ENCODE results near the gene CYP2A6. TPM values are rescaled to one million over a fixed set of nuclear protein-coding genes. Genes with fewer than 3 reads are reported as not detected.
A peak's percentile ranks its signal among the peaks of the same experiment; 100 is the strongest.

The CYP2A6 gene
- total and polyA plus RNA-seq, 3 donors from 2014 or later = not detected

- H3K27me3 ChIP-seq = no peaks in the 10 kb centered on the region
- intact Hi-C loops (cut with DNase I; ENCODE audit: low total_unique reads) = no loop called here
- no peak for DNase-seq
- 54 to 70% methylated on average over 6 of the region's 6 CpGs for WGBS, 2 donors
- no peaks in the 10 kb centered on the region for H3K36me3 ChIP-seq (ENCODE audit: low read depth, missing control alignments)
- peak overlapping the region; percentile 61 to 95 for H3K27ac ChIP-seq
- peaks cover 54% of the 10 kb centered on the region for H3K4me1 ChIP-seq
- H3K9me3 ChIP-seq = no peaks in the 10 kb centered on the region
- H3K4me3 ChIP-seq = no peak overlapping the region
- TF ChIP-seq CTCF (IDR thresholded peaks at IDR 0.05) = no peak
Observed at GRCh38 chr19:40803857-40804782, 46.1 kb downstream of the CYP2A6 start.

- no peak overlapping the region for H3K4me3 ChIP-seq
- WGBS, 2 donors = 32 to 34% methylated on average over 9 of the region's 9 CpGs
Observed at GRCh38 chr19:40803170-40803856, 46.9 kb downstream of the CYP2A6 start.

GRCh38 chr19:40802300-40803169 lies 47.7 kb downstream of the CYP2A6 start:
- H3K4me1 ChIP-seq = peaks cover 54% of the 10 kb centered on the region

More at GRCh38 chr19:40803170-40803856, 46.9 kb downstream of the CYP2A6 start:
- intact Hi-C loops (cut with DNase I; ENCODE audit: low total_unique reads) = no loop called here
- no peaks in the 10 kb centered on the region for H3K27me3 ChIP-seq
- H3K9me3 ChIP-seq = no peaks in the 10 kb centered on the region
- no peaks in the 10 kb centered on the region for H3K36me3 ChIP-seq (ENCODE audit: low read depth, missing control alignments)
- no peak for DNase-seq
- peaks cover 54% of the 10 kb centered on the region for H3K4me1 ChIP-seq
- TF ChIP-seq CTCF (IDR thresholded peaks at IDR 0.05) = no peak
- no peak for TF ChIP-seq POLR2A (IDR thresholded peaks at IDR 0.05)
- H3K27ac ChIP-seq = peak overlapping the region; percentile 61 to 95

More at GRCh38 chr19:40802300-40803169, 47.7 kb downstream of the CYP2A6 start:
- peak; percentile 71 for DNase-seq
- intact Hi-C loops (cut with DNase I; ENCODE audit: low total_unique reads) = no loop called here
- no peaks in the 10 kb centered on the region for H3K9me3 ChIP-seq
- no peak overlapping the region for H3K4me3 ChIP-seq
- H3K36me3 ChIP-seq (ENCODE audit: low read depth, missing control alignments) = no peaks in the 10 kb centered on the region
- TF ChIP-seq POLR2A (IDR thresholded peaks at IDR 0.05) (no peak), CTCF (IDR thresholded peaks at IDR 0.05) (no peak)
- H3K27me3 ChIP-seq = no peaks in the 10 kb centered on the region
- 19 to 36% methylated on average over 9 to 11 of the region's 11 CpGs for WGBS, 2 donors
- peak overlapping the region; percentile 61 to 95 for H3K27ac ChIP-seq

Measured in testis (tissue), 3 donors.